NB4 (cell line): Measurements from ENCODE around the gene MFAP4.

Experiments used
- DNase-seq: peaks from one replicate; pipeline ENCODE4 v3.0.0; 2010; ENCODE audit warnings: low read depth
- H3K4me3 ChIP-seq: one replicate; pipeline ENCODE4 v1.5.1; 2011; ENCODE audit warnings: mild to moderate bottlenecking, low read depth, low read length, moderate library complexity
- MAX ChIP-seq: IDR thresholded peaks from 2 replicates; pipeline ENCODE4 v1.6.1; 2011; ENCODE audit warnings: low read depth, low read length
- MYC ChIP-seq: IDR thresholded peaks from 2 replicates; pipeline ENCODE4 v1.6.1; 2011; ENCODE audit warnings: low read depth, low read length
- POLR2A ChIP-seq: IDR thresholded peaks from 2 replicates; pipeline ENCODE4 v1.6.1; 2011; ENCODE audit warnings: mild to moderate bottlenecking; ENCODE audit not compliant: insufficient read length; ENCODE audit errors: extremely low read depth
- TF ChIP-seq, protein P1 (sequence below): IDR thresholded peaks from one replicate; pipeline ENCODE4 v1.5.1; 2012; ENCODE audit warnings: low read depth, low read length

Gene MFAP4

GRCh38 chr17:19371259-19372010 lies 15.6 kb downstream of the MFAP4 start:
- no peak for TF ChIP-seq MYC
- TF ChIP-seq, protein P1, sequence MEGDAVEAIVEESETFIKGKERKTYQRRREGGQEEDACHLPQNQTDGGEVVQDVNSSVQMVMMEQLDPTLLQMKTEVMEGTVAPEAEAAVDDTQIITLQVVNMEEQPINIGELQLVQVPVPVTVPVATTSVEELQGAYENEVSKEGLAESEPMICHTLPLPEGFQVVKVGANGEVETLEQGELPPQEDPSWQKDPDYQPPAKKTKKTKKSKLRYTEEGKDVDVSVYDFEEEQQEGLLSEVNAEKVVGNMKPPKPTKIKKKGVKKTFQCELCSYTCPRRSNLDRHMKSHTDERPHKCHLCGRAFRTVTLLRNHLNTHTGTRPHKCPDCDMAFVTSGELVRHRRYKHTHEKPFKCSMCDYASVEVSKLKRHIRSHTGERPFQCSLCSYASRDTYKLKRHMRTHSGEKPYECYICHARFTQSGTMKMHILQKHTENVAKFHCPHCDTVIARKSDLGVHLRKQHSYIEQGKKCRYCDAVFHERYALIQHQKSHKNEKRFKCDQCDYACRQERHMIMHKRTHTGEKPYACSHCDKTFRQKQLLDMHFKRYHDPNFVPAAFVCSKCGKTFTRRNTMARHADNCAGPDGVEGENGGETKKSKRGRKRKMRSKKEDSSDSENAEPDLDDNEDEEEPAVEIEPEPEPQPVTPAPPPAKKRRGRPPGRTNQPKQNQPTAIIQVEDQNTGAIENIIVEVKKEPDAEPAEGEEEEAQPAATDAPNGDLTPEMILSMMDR: no peak
- DNase-seq: peak; percentile 56
- H3K4me3 ChIP-seq: no peak overlapping the region

DNA sequence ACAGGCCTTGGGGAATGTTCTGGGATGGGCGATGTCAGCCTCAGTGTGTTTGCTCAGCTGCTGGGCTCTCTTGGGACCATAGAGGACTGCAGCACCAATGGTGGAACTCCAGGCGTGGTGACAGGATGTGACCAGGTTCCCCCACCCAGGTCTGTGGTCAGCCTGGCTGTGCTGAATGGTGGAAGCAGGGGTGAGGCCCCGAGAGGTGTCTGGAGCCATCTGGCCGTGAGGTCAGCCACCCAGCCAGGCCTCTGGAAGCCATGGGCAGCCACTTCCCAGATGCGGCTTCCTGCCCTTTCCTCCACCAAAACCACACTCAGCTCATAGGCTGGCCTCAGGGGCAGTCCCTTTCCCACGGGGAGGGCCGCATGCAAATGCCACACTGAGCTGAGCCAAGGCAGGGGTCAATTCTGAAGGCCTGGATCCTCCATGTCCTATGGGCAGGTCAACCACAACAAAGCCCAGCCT lies 16.5 kb downstream of the MFAP4 start:
- no peak for TF ChIP-seq POLR2A
- no peak for TF ChIP-seq MYC
- no peak for TF ChIP-seq MAX
- TF ChIP-seq, protein P1: no peak
- peak; percentile 79 for DNase-seq
- H3K4me3 ChIP-seq: no peak overlapping the region

- no peak overlapping the region for H3K4me3 ChIP-seq
Measured at GRCh38 chr17:19369846-19370492, 17.0 kb downstream of the MFAP4 start.

DNA sequence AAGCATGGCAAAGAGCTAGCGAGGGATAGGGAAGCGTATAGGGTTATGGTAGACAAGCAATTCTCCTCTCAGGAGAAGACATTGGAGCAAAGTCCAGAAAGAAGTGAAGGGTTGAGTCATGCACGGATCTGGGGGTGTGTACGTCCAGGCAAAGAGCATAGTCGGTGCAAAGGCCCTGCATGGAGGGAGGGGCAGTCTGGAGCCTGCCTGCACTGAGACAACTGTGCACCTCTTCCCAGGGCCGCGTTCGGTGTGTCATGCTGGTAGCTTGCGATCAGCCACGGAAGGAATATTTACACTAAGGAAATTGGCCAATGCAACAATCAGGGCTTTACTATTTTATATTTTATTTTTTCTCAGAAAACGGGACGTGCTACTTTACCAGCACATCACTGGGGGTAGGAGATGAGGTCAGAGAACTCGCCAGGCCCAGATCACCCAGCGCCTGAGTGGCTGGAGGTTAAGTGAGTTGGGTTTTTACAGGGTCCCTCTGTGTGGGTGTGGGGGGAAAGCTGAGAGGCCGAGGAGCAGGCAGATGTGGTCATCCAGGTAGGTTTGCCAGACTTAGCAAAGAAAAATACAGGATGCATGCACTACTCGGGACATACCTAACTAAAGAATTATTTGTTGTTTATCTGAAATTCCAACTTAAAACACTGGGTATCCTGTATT lies 17.7 kb downstream of the MFAP4 start:
- DNase-seq: no peak
- H3K4me3 ChIP-seq: no peak overlapping the region
- TF ChIP-seq MAX (no peak), POLR2A (no peak), MYC (no peak)
- TF ChIP-seq, protein P1: no peak

More at GRCh38 chr17:19369846-19370492, 17.0 kb downstream of the MFAP4 start:
- DNase-seq: no peak
- TF ChIP-seq, protein P1: no peak
- TF ChIP-seq MAX (no peak), MYC (no peak), POLR2A (no peak)

- no peak for DNase-seq
- H3K4me3 ChIP-seq: no peak overlapping the region
- TF ChIP-seq POLR2A (no peak), MAX (no peak), MYC (no peak)
- TF ChIP-seq, protein P1: no peak
Measured at GRCh38 chr17:19368229-19368628, 18.8 kb downstream of the MFAP4 start.
